ENCODE data around the gene GPSM3.
"Not testable (repeated sequence)": the region's sequence is repeated elsewhere in the genome, so short reads cannot be mapped to it uniquely, and the experiment has no call there.

GPSM3 gene

GRCh38 chr6:32202186-32202585, 9.7 kb upstream of the GPSM3 start:
- no peak for DNase-seq

DNA sequence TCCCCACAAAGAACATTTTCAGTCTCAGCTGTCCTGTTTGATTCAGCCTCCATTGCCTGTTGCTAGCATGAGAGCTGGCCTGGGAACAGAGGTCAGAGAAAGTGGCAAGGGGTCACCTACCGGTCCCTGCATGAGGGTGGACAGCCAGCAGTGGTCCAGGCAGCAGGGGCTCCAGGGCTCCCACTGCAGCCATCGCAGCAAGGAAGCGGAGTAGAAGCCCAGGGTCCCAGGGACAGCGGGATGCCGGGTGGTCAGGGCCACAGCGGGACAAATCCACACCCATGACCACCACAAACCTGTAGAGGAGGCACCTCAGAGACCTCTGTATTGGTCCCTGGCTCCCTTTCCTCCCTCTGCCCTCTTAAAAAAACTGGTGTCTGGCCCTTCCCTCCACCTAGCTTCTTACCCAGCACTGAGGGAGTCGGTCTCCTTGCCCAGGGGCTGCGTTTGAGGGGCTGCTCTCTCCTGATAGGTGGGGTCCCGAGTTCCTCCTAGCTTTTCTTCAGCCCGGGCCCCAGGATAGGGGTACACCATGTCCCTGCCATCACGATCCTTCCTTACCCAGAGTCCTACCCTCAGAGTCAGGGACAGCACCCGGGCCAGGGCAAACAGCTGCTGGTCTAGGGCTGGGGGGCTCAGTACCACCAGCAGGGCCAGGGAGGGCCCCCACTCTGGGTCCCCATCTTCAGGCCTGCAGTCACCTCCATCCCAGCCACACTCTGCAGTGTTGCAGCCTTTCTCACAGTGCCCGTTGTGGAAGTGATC, 8.4 kb upstream of the GPSM3 start:
- DNase-seq = no peak

DNA sequence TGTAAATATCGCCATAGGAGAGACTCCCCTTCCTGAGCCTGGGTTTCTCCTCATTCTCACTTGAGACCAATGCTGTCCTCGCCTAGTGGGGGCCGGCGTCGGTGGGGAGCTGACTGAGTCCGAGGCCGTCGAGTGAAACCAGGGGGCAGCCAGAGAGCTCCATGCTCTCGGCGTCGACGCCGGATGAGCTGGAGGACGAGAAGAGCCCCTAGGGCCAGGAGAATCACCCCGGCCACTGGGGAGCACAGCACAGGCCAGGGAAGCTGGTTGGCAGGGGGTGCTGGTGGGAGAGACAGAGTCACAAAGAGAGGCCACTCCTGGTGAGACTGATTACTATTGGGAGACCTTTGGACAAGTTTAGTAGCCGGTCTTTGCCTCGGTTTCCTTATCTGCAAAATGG, 6.4 kb upstream of the GPSM3 start:
- DNase-seq = no peak

DNA sequence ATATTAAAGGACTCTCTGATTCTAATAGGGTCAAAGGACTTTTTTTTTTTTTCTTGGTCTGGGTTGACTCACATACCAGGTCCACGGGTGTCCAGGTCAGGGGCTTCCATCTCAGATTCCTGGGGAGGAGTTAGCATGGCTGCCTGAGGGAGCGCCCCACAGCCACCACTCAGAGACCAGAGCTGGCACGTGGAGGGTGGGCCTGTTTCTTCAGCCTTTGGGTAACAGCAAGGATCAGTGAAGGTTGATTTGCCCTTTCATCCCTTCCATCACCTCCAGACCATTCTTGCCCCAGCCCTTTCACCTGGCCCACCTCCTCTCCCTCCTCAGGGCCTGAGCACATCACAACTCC, 5.9 kb upstream of the GPSM3 start:
- DNase-seq = no peak

DNA sequence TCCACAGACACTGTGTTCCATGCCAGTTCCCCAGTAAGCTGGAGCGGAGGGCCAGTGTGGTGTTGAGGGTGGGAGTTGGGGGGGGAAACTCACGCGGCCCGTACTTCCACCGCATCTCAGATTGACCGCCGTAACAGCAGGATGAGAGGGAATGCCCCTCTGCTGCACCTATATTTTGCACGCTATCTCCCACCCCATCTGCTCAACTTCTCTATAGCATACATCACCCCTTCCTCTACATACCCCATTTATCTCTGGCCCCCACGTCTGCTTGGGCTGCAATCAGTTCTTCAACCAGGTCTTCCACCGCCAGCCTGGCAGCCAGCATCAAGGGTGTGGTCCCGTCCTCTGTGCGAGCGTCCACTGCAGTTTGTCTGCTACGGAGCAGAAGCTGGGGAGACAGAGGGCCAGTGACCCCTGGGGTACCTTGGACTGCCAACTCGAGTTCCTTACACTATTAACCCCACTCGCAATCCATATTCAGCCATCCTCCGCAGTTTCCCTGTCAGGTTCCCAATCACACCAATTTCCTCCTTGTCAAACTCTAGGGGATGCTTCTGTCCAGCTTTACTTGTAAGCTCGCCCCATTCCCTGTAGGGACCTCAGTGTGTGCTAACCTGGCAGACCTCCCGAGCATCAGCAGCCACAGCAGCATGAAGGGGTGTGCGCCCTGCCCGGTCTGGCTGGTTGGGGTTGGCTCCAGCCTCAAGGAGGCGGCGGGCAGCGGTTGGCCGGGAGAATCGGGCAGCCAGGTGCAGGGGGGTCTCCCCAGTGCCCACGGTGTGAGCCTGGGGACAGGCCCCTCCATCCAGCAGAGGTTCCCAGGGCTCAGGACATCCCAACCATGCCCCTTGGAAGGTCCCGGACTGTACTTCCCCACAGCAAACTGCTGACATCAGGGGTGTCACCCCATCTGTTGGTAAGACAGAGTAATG, 4.5 kb upstream of the GPSM3 start:
- no peak for DNase-seq

- peak; percentile 35 to 69 (median 48) for DNase-seq
Observed at GRCh38 chr6:32195902-32196681, 3.6 kb upstream of the GPSM3 start.

DNA sequence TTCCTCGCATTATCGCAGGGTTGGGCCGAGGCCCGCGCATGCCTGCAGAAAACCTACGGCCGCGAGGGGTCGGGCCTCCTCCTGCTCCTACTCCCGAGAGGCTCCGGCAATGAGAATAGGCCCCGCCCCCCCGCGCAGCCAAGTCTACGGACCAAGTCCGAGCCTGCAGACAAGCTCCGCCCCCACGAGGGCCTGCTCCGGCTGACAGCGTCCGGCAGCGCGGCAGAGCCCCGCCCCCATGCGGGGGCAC, 3.1 kb upstream of the GPSM3 start:
- peak; percentile 99 to 100 (median 100) for DNase-seq

DNA sequence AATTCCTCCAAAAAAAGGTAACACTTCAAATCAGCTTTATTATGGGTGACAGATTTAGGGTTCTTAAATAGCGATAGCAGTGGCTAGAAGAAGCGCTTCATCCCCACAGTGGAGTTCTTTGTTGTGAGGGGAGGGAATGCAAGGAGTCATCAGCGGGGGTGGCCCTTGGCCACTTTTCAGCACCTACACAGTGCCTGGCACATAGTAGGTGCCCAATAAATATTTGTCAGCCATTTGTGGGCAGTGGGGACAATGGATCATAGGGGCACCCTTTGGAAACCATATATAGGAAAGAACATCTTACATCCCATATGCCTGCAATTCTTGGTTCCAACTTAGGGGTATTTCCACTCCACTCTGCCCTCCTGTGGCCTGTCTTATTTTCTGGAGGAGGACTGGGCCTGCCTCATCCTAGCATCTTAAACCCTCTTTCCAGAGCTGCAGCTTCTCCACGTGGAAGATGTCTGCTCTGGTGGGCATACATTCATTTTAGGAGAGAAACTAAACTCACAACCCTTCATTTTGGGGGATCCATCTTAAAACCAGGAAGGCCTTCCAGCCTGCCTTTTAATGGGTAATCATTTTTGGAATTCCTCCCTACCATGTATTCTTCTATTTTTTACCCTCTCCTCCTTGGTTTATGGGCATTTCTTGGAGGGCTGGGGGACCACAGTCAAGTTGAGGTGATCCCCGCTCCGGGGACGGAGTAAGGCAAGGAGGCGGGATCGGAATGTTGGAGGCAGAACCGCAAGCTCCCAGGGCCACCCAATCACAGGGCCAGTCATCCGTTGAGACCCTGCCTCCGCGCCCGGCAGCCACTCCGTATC, 2.6 kb upstream of the GPSM3 start:
- peak in 1 of 5 donors; percentile 56 for DNase-seq

- no peak for DNase-seq
Observed at GRCh38 chr6:32194388-32194787, 1.9 kb upstream of the GPSM3 start.

- DNase-seq = not testable (repeated sequence)
Observed at GRCh38 chr6:32193096-32193495, 653 bp upstream of the GPSM3 start.

DNA sequence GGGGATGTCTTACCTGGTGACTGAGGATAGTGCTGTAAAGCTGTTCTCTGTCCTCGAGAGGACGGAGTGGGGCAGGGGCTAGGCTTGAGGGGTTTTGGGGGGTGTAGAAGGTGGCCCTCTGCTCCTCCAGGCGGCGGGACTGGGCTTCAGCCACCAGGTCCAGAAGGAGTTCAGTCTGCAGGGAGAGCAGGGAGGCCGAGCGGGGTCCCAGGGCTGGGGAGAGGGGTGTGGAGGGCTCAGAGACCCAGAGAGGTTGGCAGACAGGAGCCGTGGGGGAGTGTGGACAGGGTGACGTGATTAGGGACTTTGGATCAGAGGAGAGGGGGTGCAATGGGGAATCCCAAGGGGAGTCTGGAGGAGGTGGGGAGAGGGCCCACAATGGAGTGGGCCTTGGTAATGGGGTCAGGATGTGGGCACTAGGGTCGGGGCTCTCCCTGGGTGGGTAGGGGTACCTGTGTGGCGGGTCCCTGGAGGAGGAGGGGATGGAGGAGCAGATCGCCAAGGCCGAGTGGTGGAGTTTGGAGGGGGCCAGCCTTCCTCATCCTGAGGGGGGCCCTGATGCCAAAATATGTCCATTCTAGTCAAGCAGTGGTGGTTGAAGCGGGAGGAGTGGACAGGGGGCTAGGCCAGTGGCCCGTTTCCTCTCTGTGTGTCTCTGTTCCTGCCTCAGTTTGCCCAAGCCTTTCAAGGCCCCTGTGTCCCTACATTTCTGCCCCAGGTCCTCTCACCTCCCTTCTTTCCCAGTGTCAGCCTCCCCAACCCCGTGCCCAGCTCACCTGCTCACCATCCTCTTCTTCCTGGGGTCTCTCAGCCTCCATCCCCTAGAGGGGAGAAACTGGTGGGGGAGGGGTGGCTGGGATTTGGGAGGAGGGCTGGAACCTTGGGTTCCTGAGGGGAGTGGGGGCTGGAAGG, 491 bp downstream of the GPSM3 start:
- no peak for DNase-seq

DNA sequence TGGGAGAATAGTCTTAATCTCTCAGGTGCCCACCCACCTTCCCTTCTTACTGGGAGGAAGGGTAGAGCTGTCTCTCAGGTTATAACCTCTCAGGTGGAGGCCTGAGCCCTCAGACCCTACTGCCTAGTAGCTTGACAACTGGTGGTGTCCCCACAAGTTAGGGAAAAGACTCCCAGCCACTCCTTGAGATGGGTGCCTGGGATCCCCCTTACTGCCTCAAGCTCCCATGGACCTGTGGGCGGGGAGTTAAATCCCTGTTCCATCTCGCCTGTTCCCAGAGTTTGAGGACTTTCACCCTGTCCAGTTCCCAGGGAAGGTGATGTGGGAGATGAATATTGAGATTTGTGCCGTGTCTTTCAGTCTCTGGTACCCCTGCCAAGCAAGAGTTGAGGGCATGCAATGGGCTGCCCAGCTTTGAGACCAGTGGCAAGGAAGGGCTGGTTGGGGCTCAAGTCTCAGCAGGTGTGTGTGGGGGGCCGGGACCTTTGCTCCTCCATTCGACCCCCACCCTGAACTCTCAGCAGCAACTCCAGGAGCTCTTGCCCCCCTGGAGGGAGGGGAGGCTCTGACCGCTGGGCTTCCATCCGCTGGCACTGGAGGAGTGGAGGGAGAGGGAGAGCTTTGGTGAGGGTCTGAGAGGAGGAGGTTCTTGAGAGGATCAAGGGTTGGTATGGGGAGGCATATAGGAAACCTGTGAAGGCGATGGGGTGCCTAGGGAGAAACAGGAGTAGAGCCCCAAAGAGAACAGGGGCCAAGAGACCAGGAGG, 1.3 kb downstream of the GPSM3 start:
- no peak for DNase-seq

DNA sequence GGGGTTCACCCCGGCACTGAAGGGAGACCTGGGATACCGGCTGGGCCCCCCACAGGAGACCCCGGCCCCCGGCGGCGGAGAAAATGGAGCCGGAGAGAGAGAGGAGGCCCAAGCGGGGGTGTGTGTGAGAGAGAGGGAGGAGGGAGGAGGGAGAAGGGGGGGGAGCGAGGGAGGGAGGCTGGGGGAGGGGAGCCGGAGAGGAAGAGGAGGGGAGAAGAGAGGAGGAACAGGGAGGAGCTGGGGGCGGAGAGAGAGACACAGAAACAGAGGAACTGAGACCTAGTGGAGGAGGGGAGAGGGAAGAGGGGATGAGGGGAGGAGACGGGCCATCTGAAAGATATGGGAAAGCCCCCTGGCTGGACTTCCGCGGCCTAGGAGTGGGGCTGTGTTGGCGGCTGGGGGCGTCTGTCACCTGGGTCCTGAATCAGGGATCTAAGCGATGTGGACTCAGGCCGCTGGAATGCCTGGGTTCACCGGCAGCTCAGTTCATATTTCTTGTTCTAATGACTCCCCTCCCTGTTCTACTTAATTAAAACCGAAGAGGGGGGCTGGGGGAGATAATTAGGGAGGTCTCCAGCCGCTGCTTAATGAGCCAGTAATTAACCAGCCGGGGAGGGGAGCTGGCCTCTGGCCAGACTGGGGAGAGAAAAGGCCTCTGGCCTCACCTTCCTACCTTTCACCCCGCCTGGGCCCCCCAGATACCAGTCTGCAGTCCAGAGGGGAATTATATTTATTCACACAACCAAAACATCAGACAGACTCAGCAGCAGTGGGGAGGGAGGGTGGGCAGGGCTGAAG, 2.2 kb downstream of the GPSM3 start, which contains the start of gene PBX2:
TSS of gene PBX2 (minus strand) at position 149 of the 798 bp plus-strand sequence. CDS start 287 bp downstream, outside the sequence.
- peak; percentile 65 to 91 (median 70) for DNase-seq

DNA sequence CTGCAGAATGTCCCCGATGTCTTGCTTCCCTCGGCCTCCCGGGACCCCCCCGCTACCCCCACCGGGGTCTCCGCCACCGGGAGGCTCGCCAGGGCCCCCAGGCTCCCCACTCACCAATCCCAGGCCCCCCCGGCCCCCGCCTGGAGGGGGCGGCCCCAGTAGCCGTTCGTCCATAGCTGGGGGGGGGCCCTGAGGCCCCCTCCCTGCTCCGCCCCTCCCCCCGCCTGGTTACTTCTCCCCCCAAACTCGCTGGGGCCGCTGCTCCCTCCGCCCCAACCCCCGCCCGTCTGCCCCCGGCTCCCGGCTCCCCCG, 2.7 kb downstream of the GPSM3 start:
- DNase-seq = no peak

GRCh38 chr6:32189069-32189741, 3.2 kb downstream of the GPSM3 start:
- DNase-seq = no peak

GRCh38 chr6:32188381-32189068, 3.9 kb downstream of the GPSM3 start:
- no peak for DNase-seq

DNA sequence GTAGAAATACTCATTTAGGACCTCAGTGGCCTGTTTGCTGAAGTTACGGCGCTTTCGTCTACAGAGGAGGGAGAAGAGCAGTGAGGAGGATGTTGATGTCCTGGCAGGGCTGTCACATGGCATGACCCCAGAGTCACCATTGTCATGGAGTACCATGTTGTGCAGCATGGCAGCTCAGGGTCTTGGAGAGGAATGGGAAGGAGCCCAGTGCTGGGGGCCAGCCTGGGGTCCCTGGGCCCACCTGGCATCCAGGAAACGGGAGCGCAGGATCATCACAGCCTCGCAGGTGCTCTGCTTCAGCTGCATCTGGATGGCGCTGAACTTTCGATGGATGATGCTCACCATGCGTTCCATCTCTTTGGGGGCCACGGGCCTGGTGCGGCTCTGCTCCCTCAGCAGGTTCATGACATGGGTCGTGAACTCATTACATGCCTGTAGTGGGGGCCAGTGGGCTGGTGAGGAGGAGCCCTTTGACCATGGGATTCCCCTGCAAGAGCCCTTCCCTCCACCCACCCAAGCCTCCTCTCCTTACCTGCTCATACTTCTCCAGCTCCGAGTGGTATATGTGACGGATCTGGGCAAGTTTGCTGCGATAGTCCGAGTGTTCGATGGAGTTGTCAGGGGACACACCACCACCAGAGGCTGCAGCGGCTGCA, 4.6 kb downstream of the GPSM3 start:
- DNase-seq = not testable (repeated sequence)
